H9 (cell line): Measurements from ENCODE around the gene NOTUM. TPM values are rescaled to one million over a fixed set of nuclear protein-coding genes. Genes with fewer than 3 reads are reported as not detected.

Source experiments
- DNase-seq: peaks from one replicate; pipeline ENCODE4 v3.0.0-alpha.2; 2017
- H2AFZ ChIP-seq: one replicate; pipeline ENCODE4 v1.6.1; 2013; ENCODE audit warnings: mild to moderate bottlenecking, low read length, control low read depth, moderate library complexity
- H2AK5ac ChIP-seq: 2 replicates; pipeline ENCODE4 v1.6.1; 2013; ENCODE audit warnings: low read length, control low read depth, mixed read lengths; ENCODE audit not compliant: insufficient read length
- H2BK120ac ChIP-seq: one replicate; pipeline ENCODE4 v1.6.1; 2013; ENCODE audit warnings: low read depth, mild to moderate bottlenecking, low read length, control low read depth, inconsistent platforms; ENCODE audit not compliant: poor library complexity, severe bottlenecking
- H2BK12ac ChIP-seq: 2 replicates; pipeline ENCODE4 v1.6.1; 2013; ENCODE audit warnings: low read length, control low read depth, mixed read lengths, low read depth; ENCODE audit not compliant: insufficient read length
- H2BK15ac ChIP-seq: 2 replicates; pipeline ENCODE4 v1.6.1; 2013; ENCODE audit warnings: low read depth, low read length, control low read depth
- H2BK20ac ChIP-seq: one replicate; pipeline ENCODE4 v1.6.1; 2013; ENCODE audit warnings: low read depth, mild to moderate bottlenecking, low read length, control low read depth, inconsistent platforms; ENCODE audit not compliant: poor library complexity, severe bottlenecking
- H2BK5ac ChIP-seq: 2 replicates; pipeline ENCODE4 v1.6.1; 2013; ENCODE audit warnings: low read length, control low read depth, mixed read lengths; ENCODE audit not compliant: insufficient read length
- H3K14ac ChIP-seq: 2 replicates; pipeline ENCODE4 v1.6.1; 2013; ENCODE audit warnings: low read length, control low read depth; ENCODE audit not compliant: insufficient read depth
- H3K18ac ChIP-seq: 2 replicates; pipeline ENCODE4 v1.6.1; 2013; ENCODE audit warnings: low read depth, mild to moderate bottlenecking, mixed read lengths, low read length, control low read depth; ENCODE audit not compliant: insufficient read length
- H3K23ac ChIP-seq: 2 replicates; pipeline ENCODE4 v1.6.1; 2013; ENCODE audit warnings: low read length, control low read depth, mixed read lengths, low read depth; ENCODE audit not compliant: insufficient read length
- H3K23me2 ChIP-seq: 2 replicates; pipeline ENCODE4 v1.6.1; 2013; ENCODE audit warnings: low read depth, mild to moderate bottlenecking, mixed read lengths, low read length, control low read depth; ENCODE audit not compliant: insufficient read length, poor library complexity, severe bottlenecking
- H3K27ac ChIP-seq: 2 replicates; pipeline ENCODE4 v1.5.1; 2013; ENCODE audit warnings: low read length, control low read depth, mixed read lengths, low read depth; ENCODE audit not compliant: insufficient read length
- H3K27me3 ChIP-seq: 2 replicates; pipeline ENCODE4 v1.6.1; 2013; ENCODE audit warnings: low read length, control low read depth, inconsistent platforms; ENCODE audit not compliant: insufficient read depth
- H3K4ac ChIP-seq: 2 replicates; pipeline ENCODE4 v1.6.1; 2013; ENCODE audit warnings: low read depth, mild to moderate bottlenecking, control low read depth, inconsistent platforms, low read length, moderate library complexity
- H3K4me1 ChIP-seq: 2 replicates; pipeline ENCODE4 v1.6.1; 2013; ENCODE audit warnings: low read length, control low read depth, inconsistent platforms; ENCODE audit not compliant: insufficient read depth
- H3K4me2 ChIP-seq: 2 replicates; pipeline ENCODE4 v1.6.1; 2013; ENCODE audit warnings: low read length, control low read depth, mixed read lengths; ENCODE audit not compliant: insufficient read length, insufficient read depth
- H3K56ac ChIP-seq: 2 replicates; pipeline ENCODE4 v1.6.1; 2013; ENCODE audit warnings: low read depth, mild to moderate bottlenecking, mixed read lengths, low read length, control low read depth; ENCODE audit not compliant: insufficient read length
- H3K79me1 ChIP-seq: 2 replicates; pipeline ENCODE4 v1.6.1; 2013; ENCODE audit warnings: low read depth, mild to moderate bottlenecking, moderate library complexity, low read length, control low read depth, inconsistent platforms; ENCODE audit not compliant: insufficient read depth, poor library complexity, severe bottlenecking
- H3K79me2 ChIP-seq: 2 replicates; pipeline ENCODE4 v1.6.1; 2013; ENCODE audit warnings: low read length, control low read depth, inconsistent platforms; ENCODE audit not compliant: insufficient read depth
- H3K9ac ChIP-seq: 2 replicates; pipeline ENCODE4 v1.6.1; 2013; ENCODE audit warnings: low read length, control low read depth, mixed read lengths; ENCODE audit not compliant: insufficient read length; ENCODE audit errors: extremely low read depth
- H3K9me3 ChIP-seq: one replicate; pipeline ENCODE4 v1.6.1; 2013; ENCODE audit warnings: low read depth, low read length, inconsistent platforms; ENCODE audit not compliant: control insufficient read depth
- H3T11ph ChIP-seq: one replicate; pipeline ENCODE4 v1.6.1; 2013; ENCODE audit warnings: mild to moderate bottlenecking, low read length, control low read depth, inconsistent platforms
- H4K20me1 ChIP-seq: one replicate; pipeline ENCODE4 v1.6.1; 2013; ENCODE audit not compliant: control insufficient read depth, insufficient read length, insufficient read depth
- H4K5ac ChIP-seq: 2 replicates; pipeline ENCODE4 v1.6.1; 2013; ENCODE audit warnings: low read depth, mild to moderate bottlenecking, mixed read lengths, low read length, control low read depth; ENCODE audit not compliant: insufficient read length
- H4K8ac ChIP-seq: replicated peaks from 2 replicates; pipeline ENCODE4 v1.6.1; 2013; ENCODE audit warnings: low read length, control low read depth, mixed read lengths, low read depth; ENCODE audit not compliant: insufficient read length
- H4K91ac ChIP-seq: 2 replicates; pipeline ENCODE4 v1.6.1; 2013; ENCODE audit warnings: low read depth, mild to moderate bottlenecking, moderate library complexity, mixed read lengths, low read length, control low read depth; ENCODE audit not compliant: insufficient read length
- H3K27ac Mint-ChIP-seq, 3 experiments: 2 replicates in 2 of 3; 3 replicates in 1 of 3; pipeline ENCODE4 v1.8.0; 2020 to 2021; ENCODE audit warnings: mixed read lengths in 3 of 3, mild to moderate bottlenecking in 1 of 3, moderate library complexity in 1 of 3
- H3K27me3 Mint-ChIP-seq: 2 replicates; pipeline ENCODE4 v1.8.0; 2021; ENCODE audit warnings: low read depth, mild to moderate bottlenecking, moderate library complexity, mixed read lengths
- H3K36me3 Mint-ChIP-seq, 3 experiments: 2 replicates in 2 of 3; 3 replicates in 1 of 3; pipeline ENCODE4 v1.8.0; 2020 to 2021; ENCODE audit warnings: low read depth in 3 of 3, mixed read lengths in 3 of 3; ENCODE audit not compliant: insufficient read depth in 1 of 3
- H3K4me1 Mint-ChIP-seq, 2 experiments: 2 replicates each; pipeline ENCODE4 v1.8.0; 2020; ENCODE audit warnings: mixed read lengths in 2 of 2
- H3K4me3 Mint-ChIP-seq, 2 experiments: 2 replicates in 1 of 2; 3 replicates in 1 of 2; pipeline ENCODE4 v1.8.0; 2020 to 2021; ENCODE audit warnings: mild to moderate bottlenecking in 2 of 2, mixed read lengths in 2 of 2, moderate library complexity in 1 of 2
- H3K9me3 Mint-ChIP-seq, 2 experiments: 2 replicates in 1 of 2; 3 replicates in 1 of 2; pipeline ENCODE4 v1.8.0; 2020; ENCODE audit warnings: mild to moderate bottlenecking in 2 of 2, mixed read lengths in 2 of 2, moderate library complexity in 1 of 2
- CTCF ChIP-seq: fragments of 200-600 bp; sonication (generic); conservative IDR thresholded peaks from 3 replicates; pipeline ENCODE4 v1.8.0; 2021; ENCODE audit warnings: antibody characterized with exemption, mild to moderate bottlenecking
- WGBS: extraction: QIAGEN DNeasy Blood & Tissue Kit; methylation state at CpG from one replicate; pipeline ENCODE4 v1.1.7; 2013; ENCODE audit warnings: missing lambda C conversion rate, low lambda C conversion rate, mixed read lengths; ENCODE audit not compliant: insufficient read length; ENCODE audit errors: extremely low coverage; 5-methylcytosine and 5-hydroxymethylcytosine counted together
- total RNA-seq: library from RNA; stranded (reverse); gene quantifications from 2 replicates; pipeline ENCODE4 v1.2.1, GENCODE V29; 2021

The NOTUM gene
- total RNA-seq, 1 experiment from 2014 or later: 2.1 TPM

GRCh38 chr17:81903415-81903831 lies 57.6 kb downstream of the NOTUM start:
- Mint-ChIP-seq H3K4me3 (no peak overlapping the region), H3K36me3 (peaks cover 4 to 25% (median 12%) of the 10 kb centered on the region in 3 experiments; a peak in 6 of 7 replicates), H3K9me3 (no peaks in the 10 kb centered on the region), H3K27me3 (peaks cover 11% of the 10 kb centered on the region), H3K4me1 (peaks cover 0 to 3% of the 10 kb centered on the region in 2 experiments; a peak in 2 of 4 replicates), H3K27ac (no peak overlapping the region)
- H3K4me2 ChIP-seq: no peak overlapping the region
- no peak overlapping the region for H3K9ac ChIP-seq
- no peak overlapping the region for H2BK5ac ChIP-seq
- H3K79me2 ChIP-seq: no peaks in the 10 kb centered on the region
- DNase-seq: no peak
- H3K4me1 ChIP-seq: no peaks in the 10 kb centered on the region
- H3T11ph ChIP-seq: no peak overlapping the region
- H4K8ac ChIP-seq: no peak overlapping the region
- no peak overlapping the region for H3K14ac ChIP-seq
- no peak overlapping the region for H3K23ac ChIP-seq
- no peak overlapping the region for H3K18ac ChIP-seq
- no peak overlapping the region for H4K5ac ChIP-seq
- H4K91ac ChIP-seq: no peak overlapping the region
- no peaks in the 10 kb centered on the region for H3K79me1 ChIP-seq
- no peaks in the 10 kb centered on the region for H4K20me1 ChIP-seq
- H2BK20ac ChIP-seq: no peak overlapping the region
- H3K23me2 ChIP-seq: peaks cover 11% of the 10 kb centered on the region
- H2BK120ac ChIP-seq: no peak overlapping the region
- no peak overlapping the region for H3K4ac ChIP-seq
- H3K56ac ChIP-seq: no peak overlapping the region
- no peaks in the 10 kb centered on the region for H3K9me3 ChIP-seq
- H2AK5ac ChIP-seq: no peak overlapping the region
- TF ChIP-seq CTCF: no peak
- no peak overlapping the region for H2BK12ac ChIP-seq
- H2AFZ ChIP-seq: no peak overlapping the region
- no peak overlapping the region for H2BK15ac ChIP-seq
- no peak overlapping the region for H3K27ac ChIP-seq
- no CpG with 5 or more reads among the region's 10 CpGs for WGBS
- H3K27me3 ChIP-seq: no peaks in the 10 kb centered on the region; the same call in 1 of the 2 replicates
